MM.1S (cell line): ENCODE measurements around the gene CREB5.

ENCODE experiments used
- EZH2 ChIP-seq: fragments of 300-600 bp; sonication (generic); optimal IDR thresholded peaks from 2 replicates; pipeline ENCODE3; 2017; ENCODE audit warnings: low read depth, mild to moderate bottlenecking, antibody characterized with exemption, low read length, mixed read lengths
- EZH2phosphoT487 ChIP-seq: fragments of 300-600 bp; sonication (generic); IDR thresholded peaks from 2 replicates; pipeline ENCODE4 v1.6.1; 2018; ENCODE audit warnings: antibody characterized with exemption, low read length
- TF ChIP-seq, protein P1 (sequence below): fragments of 300-600 bp; sonication (generic); IDR thresholded peaks from 2 replicates; pipeline ENCODE4 v1.5.1; 2016; ENCODE audit warnings: antibody characterized with exemption, low read length, mixed read lengths

- TF ChIP-seq, protein P1, sequence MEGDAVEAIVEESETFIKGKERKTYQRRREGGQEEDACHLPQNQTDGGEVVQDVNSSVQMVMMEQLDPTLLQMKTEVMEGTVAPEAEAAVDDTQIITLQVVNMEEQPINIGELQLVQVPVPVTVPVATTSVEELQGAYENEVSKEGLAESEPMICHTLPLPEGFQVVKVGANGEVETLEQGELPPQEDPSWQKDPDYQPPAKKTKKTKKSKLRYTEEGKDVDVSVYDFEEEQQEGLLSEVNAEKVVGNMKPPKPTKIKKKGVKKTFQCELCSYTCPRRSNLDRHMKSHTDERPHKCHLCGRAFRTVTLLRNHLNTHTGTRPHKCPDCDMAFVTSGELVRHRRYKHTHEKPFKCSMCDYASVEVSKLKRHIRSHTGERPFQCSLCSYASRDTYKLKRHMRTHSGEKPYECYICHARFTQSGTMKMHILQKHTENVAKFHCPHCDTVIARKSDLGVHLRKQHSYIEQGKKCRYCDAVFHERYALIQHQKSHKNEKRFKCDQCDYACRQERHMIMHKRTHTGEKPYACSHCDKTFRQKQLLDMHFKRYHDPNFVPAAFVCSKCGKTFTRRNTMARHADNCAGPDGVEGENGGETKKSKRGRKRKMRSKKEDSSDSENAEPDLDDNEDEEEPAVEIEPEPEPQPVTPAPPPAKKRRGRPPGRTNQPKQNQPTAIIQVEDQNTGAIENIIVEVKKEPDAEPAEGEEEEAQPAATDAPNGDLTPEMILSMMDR: no peak
- TF ChIP-seq EZH2phosphoT487: no peak
- TF ChIP-seq EZH2: no peak
Measured at GRCh38 chr7:28599411-28599810, 187.1 kb downstream of the CREB5 start.
